Dermis blood vessel endothelial cell (primary cell): Measurements from ENCODE around the gene GALNT5. TPM values are rescaled to one million over a fixed set of nuclear protein-coding genes. Genes with fewer than 3 reads are reported as not detected.
"Not testable (repeated sequence)": the region's sequence is repeated elsewhere in the genome, so short reads cannot be mapped to it uniquely, and the experiment has no call there.

Experiments used
- DNase-seq: peaks from one replicate; pipeline ENCODE4 v3.0.0; 2010
- total RNA-seq: library from RNA; depleted of rRNA; stranded (reverse); fragments of >200 nt; gene quantifications from 2 replicates; pipeline ENCODE4 v1.2.3, GENCODE V29; 2014

Gene GALNT5
- total RNA-seq, 1 donor from 2014 or later, result under 0.01 TPM

DNA sequence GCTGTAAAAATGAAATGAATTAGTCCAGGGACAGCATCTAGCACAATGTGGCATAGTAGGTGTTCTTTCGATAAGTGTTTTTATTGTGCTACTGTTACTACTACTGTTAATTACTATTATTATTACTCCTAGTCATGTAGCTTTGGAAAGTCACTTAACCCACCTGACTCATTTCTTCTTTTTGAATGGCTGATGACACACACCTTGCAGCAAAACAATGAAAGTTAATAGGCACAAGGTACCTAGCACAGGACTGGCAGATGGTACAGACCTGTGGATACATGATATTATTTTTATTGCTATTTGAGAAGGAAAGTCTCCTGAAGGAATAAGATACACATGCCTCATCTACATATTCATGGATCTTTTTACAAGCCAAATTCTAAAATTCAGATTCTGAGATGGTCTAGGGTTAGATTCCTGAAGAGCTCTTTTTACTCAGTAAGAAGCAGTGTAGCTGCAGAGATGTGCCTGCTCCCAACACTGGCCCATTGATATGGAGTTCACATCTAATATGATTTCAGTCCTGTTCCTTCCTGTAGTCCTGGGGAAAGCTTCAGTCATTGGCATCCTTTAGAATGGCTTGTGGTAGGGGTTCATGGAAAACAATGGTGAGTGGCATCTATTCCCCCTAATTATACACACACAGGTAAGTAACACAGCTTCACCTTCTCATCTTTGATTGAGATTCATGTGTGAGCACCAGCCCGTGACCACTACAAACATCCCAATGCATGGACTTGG, 76.0 kb downstream of the GALNT5 start:
- no peak for DNase-seq

GRCh38 chr2:157334335-157334734, 76.8 kb downstream of the GALNT5 start:
- no peak for DNase-seq

DNA sequence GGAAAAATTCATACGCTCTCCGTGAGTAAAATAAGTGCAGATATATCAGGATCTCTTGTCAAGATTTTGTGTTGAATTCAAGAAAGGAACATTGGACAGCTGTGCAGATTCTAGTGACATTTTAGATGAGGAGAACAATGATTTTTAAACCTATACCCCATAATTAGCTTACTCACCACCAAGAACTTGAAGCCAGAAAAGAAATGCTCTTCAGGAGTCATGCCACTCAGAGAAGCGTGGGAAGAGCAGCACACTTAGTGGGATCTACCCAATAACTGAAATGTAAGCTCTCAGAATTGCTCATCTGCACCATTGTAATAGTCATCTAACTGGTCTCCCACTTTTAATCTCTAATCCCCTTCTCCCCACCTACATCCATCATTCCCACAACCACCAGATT, 77.3 kb downstream of the GALNT5 start:
- no peak for DNase-seq

DNA sequence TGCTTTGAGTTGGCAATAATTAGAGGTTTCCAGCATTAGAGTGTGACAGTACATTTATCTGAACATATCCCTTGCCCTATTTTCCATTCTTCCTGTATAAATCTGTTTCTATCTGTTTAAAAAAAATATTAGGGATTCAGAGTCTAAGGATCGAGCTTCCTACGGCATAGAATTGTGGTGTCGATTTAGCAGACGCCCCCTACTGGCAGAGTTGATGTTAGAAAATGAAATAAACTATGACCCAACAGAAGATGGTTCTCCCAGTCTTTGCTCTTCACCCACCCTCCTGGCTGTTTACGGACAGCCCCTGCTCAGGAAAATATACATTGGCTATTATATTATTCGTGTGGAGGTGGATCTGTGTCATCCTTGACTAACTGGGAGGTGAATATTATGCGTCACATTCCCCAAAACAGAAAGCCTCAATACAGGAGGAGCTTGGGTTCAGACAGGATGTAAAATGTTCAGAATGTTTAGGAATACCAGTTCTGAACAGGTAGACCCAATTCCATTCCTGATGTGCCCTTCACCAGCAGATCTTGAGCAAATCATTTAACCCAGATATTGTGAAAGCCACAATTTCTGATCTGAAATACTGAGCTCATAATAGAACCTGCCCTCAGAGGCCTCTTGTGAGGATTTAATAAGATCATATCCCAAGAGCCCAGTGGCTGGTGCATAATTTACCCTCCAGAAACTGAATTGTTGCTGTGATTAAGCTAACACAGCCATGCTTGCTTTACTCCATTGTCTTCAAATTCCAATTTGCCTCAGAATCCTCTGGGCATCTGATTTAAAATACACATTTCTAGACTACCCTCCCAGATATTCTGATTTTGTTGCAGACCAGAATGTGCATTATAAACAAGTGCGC, 78.9 kb downstream of the GALNT5 start:
- DNase-seq, result peak; percentile 64

- no peak for DNase-seq
These were observed 80.5 kb downstream of the GALNT5 start for GRCh38 chr2:157337978-157338377.

- DNase-seq, result no peak
These were observed 82.6 kb downstream of the GALNT5 start for GRCh38 chr2:157339965-157340655.

- DNase-seq, result not testable (repeated sequence)
These were observed 83.9 kb downstream of the GALNT5 start for GRCh38 chr2:157341381-157341780.

- no peak for DNase-seq
These were observed 88.3 kb downstream of the GALNT5 start for GRCh38 chr2:157345647-157346389.

- no peak for DNase-seq
These were observed 90.9 kb downstream of the GALNT5 start for GRCh38 chr2:157348291-157348921.

DNA sequence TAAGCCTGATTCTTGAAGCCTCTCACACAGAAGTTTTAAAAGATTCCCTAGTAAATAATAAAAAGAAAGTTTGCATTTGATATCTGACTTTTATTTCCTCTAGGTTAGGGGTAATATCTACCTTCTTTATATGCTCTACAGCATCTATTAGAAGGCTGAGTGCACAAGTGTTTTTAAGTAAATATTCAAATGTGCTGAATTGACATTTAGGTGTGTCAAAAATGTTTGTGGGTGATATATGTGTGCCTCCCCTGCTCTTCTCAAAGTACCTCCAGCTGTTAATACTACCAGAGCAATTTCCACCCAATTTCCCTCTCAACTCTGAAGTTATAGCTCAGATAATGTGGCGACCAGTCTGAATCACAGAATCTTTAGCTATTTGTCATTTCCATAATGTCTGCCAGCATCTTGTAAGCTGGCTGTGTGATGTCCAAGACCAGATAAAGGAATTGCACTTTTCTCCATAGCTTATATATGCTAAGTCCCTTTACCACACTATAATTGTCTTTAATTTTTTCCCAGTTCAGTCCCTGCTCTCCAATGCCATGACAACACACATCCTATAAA, 92.5 kb downstream of the GALNT5 start:
- DNase-seq, result no peak

DNA sequence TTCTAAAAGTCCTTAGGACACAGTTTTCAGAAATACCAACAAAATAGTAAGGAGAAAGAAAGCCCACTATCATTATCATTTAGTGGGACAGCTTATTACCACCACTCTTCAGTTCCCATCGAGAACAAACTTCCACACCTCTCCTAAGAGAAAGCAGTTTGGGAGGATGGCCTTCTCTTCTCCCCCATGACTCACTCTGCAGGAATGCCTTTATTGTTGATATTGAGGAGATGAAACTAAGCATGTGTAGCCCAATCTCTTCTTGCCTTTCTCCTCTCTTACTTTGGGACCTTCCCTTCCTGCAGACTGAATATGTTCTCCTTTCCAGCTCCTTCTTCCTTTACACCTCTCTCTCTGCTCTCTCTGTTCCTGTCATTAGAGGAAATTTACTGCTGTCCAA, 98.1 kb downstream of the GALNT5 start:
- DNase-seq, result no peak

DNA sequence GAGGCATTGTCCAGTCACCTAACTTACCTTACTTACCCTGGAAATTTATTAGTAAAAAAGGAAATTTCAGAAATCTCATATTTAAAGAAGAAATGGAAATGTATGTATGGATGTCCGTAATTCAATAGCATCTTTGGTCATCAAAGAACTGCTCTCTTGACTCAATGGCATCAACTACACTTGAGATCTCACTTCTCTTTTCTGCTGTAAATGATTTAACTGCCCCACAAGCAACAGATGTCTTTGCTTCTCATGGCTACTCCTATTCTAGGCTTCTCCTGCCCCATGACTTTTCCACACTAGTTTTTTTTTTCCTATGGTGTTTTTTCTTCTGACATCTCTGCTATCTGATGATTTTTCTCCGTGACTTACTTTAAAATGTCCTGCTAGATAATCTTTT, 102.1 kb downstream of the GALNT5 start:
- no peak for DNase-seq

GRCh38 chr2:157361526-157361925, 104.0 kb downstream of the GALNT5 start:
- DNase-seq, result no peak

- DNase-seq, result no peak
These were observed 105.1 kb downstream of the GALNT5 start for GRCh38 chr2:157362627-157363026.

- no peak for DNase-seq
These were observed 106.2 kb downstream of the GALNT5 start for GRCh38 chr2:157363612-157364101.

Other genes starting within 250 kb of the GALNT5 start
- gene ERMN, start 68.1 kb downstream of the GALNT5 start, total RNA-seq, result not detected in 2 replicates
- gene CYTIP, start 186.4 kb downstream of the GALNT5 start, total RNA-seq, result 0.14 TPM in 1 of 2 replicates, not detected in the other